Natural killer cell (primary cell): ENCODE data around the gene RNU6-1. TPM values are rescaled to one million over a fixed set of nuclear protein-coding genes. Genes with fewer than 3 reads are reported as not detected.

Experiments used
- ATAC-seq, 3 donors: fragments of 150-1000 bp in 2 of 3; fragments of 200-7000 bp in 1 of 3; cut with Tn5 transposase; 1 replicate in 1 of 3; 2 replicates in 2 of 3; pipeline ENCODE4 v1.10.0; 2021; ENCODE audit warnings: mild to moderate bottlenecking in 2 of 3, moderate library complexity in 2 of 3
- DNase-seq, 2 donors: peaks; one replicate each; pipeline versions ENCODE4 v3.0.0 to v3.0.0-alpha.2; 2013 to 2021; ENCODE audit warnings: mixed read lengths in 1 of 2
- H3K27ac ChIP-seq: one replicate; pipeline ENCODE4 v1.5.1; 2013; ENCODE audit warnings: mild to moderate bottlenecking, low read length
- H3K27me3 ChIP-seq: one replicate; pipeline ENCODE4 v1.6.1; 2013; ENCODE audit warnings: low read length; ENCODE audit not compliant: control insufficient read depth, insufficient read depth
- H3K36me3 ChIP-seq: one replicate; pipeline ENCODE4 v1.6.1; 2013; ENCODE audit warnings: low read length; ENCODE audit not compliant: control insufficient read depth, insufficient read depth
- H3K4me1 ChIP-seq: one replicate; pipeline ENCODE4 v1.6.1; 2013; ENCODE audit warnings: low read length; ENCODE audit not compliant: control insufficient read depth, insufficient read depth
- H3K4me3 ChIP-seq: one replicate; pipeline ENCODE4 v1.5.1; 2013; ENCODE audit warnings: low read length
- H3K9me3 ChIP-seq: one replicate; pipeline ENCODE4 v1.6.1; 2013; ENCODE audit warnings: low read length; ENCODE audit not compliant: control insufficient read depth, insufficient read depth
- H3K27ac Mint-ChIP-seq, 2 donors: one replicate each; pipeline ENCODE4 v1.8.0; 2022; ENCODE audit warnings: mild to moderate bottlenecking in 2 of 2, mixed read lengths in 2 of 2, moderate library complexity in 1 of 2
- H3K27me3 Mint-ChIP-seq, 2 donors: one replicate each; pipeline ENCODE4 v1.8.0; 2022; ENCODE audit warnings: low read depth in 2 of 2, mixed read lengths in 2 of 2
- H3K36me3 Mint-ChIP-seq: one replicate; pipeline ENCODE4 v1.8.0; 2022; ENCODE audit warnings: mixed read lengths
- H3K4me1 Mint-ChIP-seq, 2 donors: one replicate each; pipeline ENCODE4 v1.8.0; 2022; ENCODE audit warnings: mixed read lengths in 2 of 2
- H3K4me3 Mint-ChIP-seq: one replicate; pipeline ENCODE4 v1.8.0; 2022; ENCODE audit warnings: mild to moderate bottlenecking, moderate library complexity, mixed read lengths
- H3K9me3 Mint-ChIP-seq, 2 donors: one replicate each; pipeline ENCODE4 v1.8.0; 2022; ENCODE audit warnings: mixed read lengths in 2 of 2
- WGBS: methylation state at CpG from one replicate; pipeline ENCODE4 v1.1.7; 2013; ENCODE audit warnings: missing lambda C conversion rate; ENCODE audit not compliant: insufficient coverage; 5-methylcytosine and 5-hydroxymethylcytosine counted together
- intact Hi-C: fragments of 100-400 bp; cut with micrococcal nuclease; formaldehyde crosslinking; loops from one replicate; pipeline ENCODE4 v1.14.2; 2022
- total RNA-seq, 4 donors: library from RNA; stranded (reverse); fragments of 120-200 nt in 1 of 4; gene quantifications; one replicate each; pipeline versions ENCODE4 v1.2.3 to v1.2.4, GENCODE V29; 2013 to 2022
- TF ChIP-seq, protein P1 (sequence below): fragments of 200-600 bp; IDR thresholded peaks from one replicate; pipeline ENCODE4 v1.8.0; 2022; ENCODE audit warnings: antibody characterized with exemption

RNU6-1 gene
- total RNA-seq, 3 donors from 2014 or later (not counting 1 experiment from before 2014, with no cell fraction given) = not detected

DNA sequence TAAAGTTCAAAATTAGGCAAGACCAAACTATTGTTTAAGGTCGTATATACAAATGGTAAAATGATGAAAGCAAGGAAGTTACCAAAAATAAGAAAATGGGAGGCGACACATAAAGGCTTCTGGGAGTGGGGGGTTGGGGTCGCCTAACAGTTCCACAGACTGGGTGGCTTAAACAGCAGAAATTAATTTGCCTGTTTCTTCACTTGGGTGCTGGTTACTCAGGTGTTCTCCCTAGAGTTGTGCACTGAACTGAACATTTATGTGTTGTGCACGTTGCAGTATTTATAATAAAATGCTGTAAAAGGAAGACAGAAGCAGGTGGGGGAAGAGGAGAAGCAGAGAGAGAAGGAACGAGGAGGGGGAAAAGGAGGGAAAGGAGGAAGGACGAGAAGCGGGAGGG is 10.5 kb upstream of the RNU6-1 start:
- no peak overlapping the region for H3K27ac ChIP-seq
- no peak overlapping the region for H3K4me3 ChIP-seq
- H3K36me3 Mint-ChIP-seq = no peaks in the 10 kb centered on the region
- H3K36me3 ChIP-seq = no peaks in the 10 kb centered on the region
- no peaks in the 10 kb centered on the region for H3K27me3 ChIP-seq
- no peaks in the 10 kb centered on the region for H3K9me3 Mint-ChIP-seq
- H3K27me3 Mint-ChIP-seq = peaks cover 15 to 20% of the 10 kb centered on the region in 2 donors
- ATAC-seq (no peak), DNase-seq (no peak)
- TF ChIP-seq, protein P1, sequence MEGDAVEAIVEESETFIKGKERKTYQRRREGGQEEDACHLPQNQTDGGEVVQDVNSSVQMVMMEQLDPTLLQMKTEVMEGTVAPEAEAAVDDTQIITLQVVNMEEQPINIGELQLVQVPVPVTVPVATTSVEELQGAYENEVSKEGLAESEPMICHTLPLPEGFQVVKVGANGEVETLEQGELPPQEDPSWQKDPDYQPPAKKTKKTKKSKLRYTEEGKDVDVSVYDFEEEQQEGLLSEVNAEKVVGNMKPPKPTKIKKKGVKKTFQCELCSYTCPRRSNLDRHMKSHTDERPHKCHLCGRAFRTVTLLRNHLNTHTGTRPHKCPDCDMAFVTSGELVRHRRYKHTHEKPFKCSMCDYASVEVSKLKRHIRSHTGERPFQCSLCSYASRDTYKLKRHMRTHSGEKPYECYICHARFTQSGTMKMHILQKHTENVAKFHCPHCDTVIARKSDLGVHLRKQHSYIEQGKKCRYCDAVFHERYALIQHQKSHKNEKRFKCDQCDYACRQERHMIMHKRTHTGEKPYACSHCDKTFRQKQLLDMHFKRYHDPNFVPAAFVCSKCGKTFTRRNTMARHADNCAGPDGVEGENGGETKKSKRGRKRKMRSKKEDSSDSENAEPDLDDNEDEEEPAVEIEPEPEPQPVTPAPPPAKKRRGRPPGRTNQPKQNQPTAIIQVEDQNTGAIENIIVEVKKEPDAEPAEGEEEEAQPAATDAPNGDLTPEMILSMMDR = no peak
- no peaks in the 10 kb centered on the region for H3K4me1 ChIP-seq
- H3K4me3 Mint-ChIP-seq = no peak overlapping the region
- H3K9me3 ChIP-seq = no peaks in the 10 kb centered on the region
- H3K27ac Mint-ChIP-seq = no peak overlapping the region
- intact Hi-C loops = no loop called here
- WGBS = 34% methylated on average over 7 of the region's 7 CpGs
- no peaks in the 10 kb centered on the region for H3K4me1 Mint-ChIP-seq

DNA sequence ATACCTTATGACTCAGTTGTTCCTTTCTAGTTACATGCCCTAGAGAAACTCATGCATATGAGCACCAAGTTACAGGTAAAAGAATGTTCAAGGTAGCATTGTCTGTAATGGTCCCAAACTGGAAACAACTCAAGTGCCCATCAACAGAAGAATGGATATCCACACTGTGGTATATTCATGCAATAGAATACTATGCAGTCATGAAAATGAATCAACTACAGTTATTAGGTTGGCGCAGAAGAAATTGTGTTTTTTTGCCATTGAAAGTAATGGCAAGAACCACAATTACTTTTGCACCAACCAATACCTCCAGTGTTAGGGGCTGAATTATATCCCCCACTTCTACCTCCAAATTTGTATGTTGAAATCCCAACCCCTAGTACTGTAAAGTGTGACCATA is 9.7 kb upstream of the RNU6-1 start:
- H3K27me3 ChIP-seq = no peaks in the 10 kb centered on the region
- no peak for DNase-seq
- H3K27ac ChIP-seq = no peak overlapping the region
- no peaks in the 10 kb centered on the region for H3K4me1 Mint-ChIP-seq
- H3K4me3 ChIP-seq = no peak overlapping the region
- H3K4me3 Mint-ChIP-seq = no peak overlapping the region
- H3K27ac Mint-ChIP-seq = no peak overlapping the region
- H3K36me3 ChIP-seq = no peaks in the 10 kb centered on the region
- no peaks in the 10 kb centered on the region for H3K9me3 ChIP-seq
- no peak for ATAC-seq
- no peaks in the 10 kb centered on the region for H3K36me3 Mint-ChIP-seq
- intact Hi-C loops = loop anchor here (10.0 kb wide), 1 partner anchor 965 kb away; no protein-coding TSS in a partner anchor
- 100% methylated on average over 1 of the region's 1 CpG for WGBS
- TF ChIP-seq, protein P1 = no peak
- no peaks in the 10 kb centered on the region for H3K9me3 Mint-ChIP-seq
- peaks cover 15 to 20% of the 10 kb centered on the region in 2 donors for H3K27me3 Mint-ChIP-seq
- H3K4me1 ChIP-seq = no peaks in the 10 kb centered on the region

DNA sequence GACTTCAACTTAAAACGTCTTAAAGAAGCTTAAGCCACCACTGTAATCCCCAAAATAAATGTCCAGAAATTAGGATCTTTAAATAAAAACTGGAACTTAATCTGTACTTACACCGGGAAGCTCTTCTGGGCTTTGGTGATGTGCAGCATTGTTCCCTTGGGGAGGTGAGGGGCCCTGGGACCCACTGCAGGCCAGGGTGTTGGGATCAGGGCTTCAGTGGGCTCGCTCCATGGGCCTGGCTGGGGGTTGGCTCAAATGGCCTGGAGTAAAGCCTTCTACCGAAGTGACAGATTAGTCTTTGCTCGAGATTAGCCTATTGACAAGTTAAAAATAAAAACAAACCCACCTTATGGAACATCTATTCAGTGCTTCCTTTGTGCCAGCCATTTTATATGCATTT is 6.1 kb upstream of the RNU6-1 start:
- no peaks in the 10 kb centered on the region for H3K9me3 Mint-ChIP-seq
- H3K36me3 ChIP-seq = no peaks in the 10 kb centered on the region
- H3K27me3 Mint-ChIP-seq = peaks cover 12 to 14% of the 10 kb centered on the region in 2 donors
- no peak overlapping the region for H3K4me3 Mint-ChIP-seq
- TF ChIP-seq, protein P1 = no peak
- peaks cover 5% of the 10 kb centered on the region in 2 donors for H3K4me1 Mint-ChIP-seq
- DNase-seq (no peak), ATAC-seq (no peak)
- H3K4me1 ChIP-seq = peaks cover 5% of the 10 kb centered on the region
- intact Hi-C loops = loop anchor here (10.0 kb wide), 1 partner anchor 969 kb away; no protein-coding TSS in a partner anchor
- no peak overlapping the region for H3K27ac Mint-ChIP-seq
- H3K27me3 ChIP-seq = no peaks in the 10 kb centered on the region
- no peak overlapping the region for H3K4me3 ChIP-seq
- no peaks in the 10 kb centered on the region for H3K36me3 Mint-ChIP-seq
- WGBS = 89% methylated on average over 5 of the region's 5 CpGs
- H3K27ac ChIP-seq = no peak overlapping the region
- H3K9me3 ChIP-seq = no peaks in the 10 kb centered on the region
